Mesothelial cell of epicardium (in vitro differentiated cells): ENCODE data around the gene ISG20L2. TPM values are rescaled to one million over a fixed set of nuclear protein-coding genes. Genes with fewer than 3 reads are reported as not detected.
"Not testable (repeated sequence)": the region's sequence is repeated elsewhere in the genome, so short reads cannot be mapped to it uniquely, and the experiment has no call there.

Experiments
- DNase-seq, 2 experiments: peaks; one replicate each; pipeline ENCODE4 v3.0.0; 2021; ENCODE audit warnings: low spot score in 2 of 2; ENCODE audit not compliant: unreplicated experiment in 2 of 2
- H3K27ac Mint-ChIP-seq: 2 replicates; pipeline ENCODE4 v1.8.0; 2021; ENCODE audit warnings: mixed read lengths
- H3K27me3 Mint-ChIP-seq: 2 replicates; pipeline ENCODE4 v1.8.0; 2021; ENCODE audit warnings: low read depth, mixed read lengths
- H3K36me3 Mint-ChIP-seq: 2 replicates; pipeline ENCODE4 v1.8.0; 2021; ENCODE audit warnings: mixed read lengths
- H3K4me1 Mint-ChIP-seq: 2 replicates; pipeline ENCODE4 v1.8.0; 2021; ENCODE audit warnings: mixed read lengths
- H3K4me3 Mint-ChIP-seq: 2 replicates; pipeline ENCODE4 v1.8.0; 2021; ENCODE audit warnings: mild to moderate bottlenecking, moderate library complexity, mixed read lengths
- H3K9me3 Mint-ChIP-seq: 2 replicates; pipeline ENCODE4 v1.8.0; 2021; ENCODE audit warnings: mixed read lengths
- total RNA-seq: library from RNA; stranded (reverse); gene quantifications from 3 replicates; pipeline ENCODE4 v1.2.1, GENCODE V29; 2021
- TF ChIP-seq, protein P1 (sequence below): fragments of 200-600 bp; sonication (generic); IDR thresholded peaks from one replicate; pipeline ENCODE4 v1.5.0; 2021; ENCODE audit warnings: antibody characterized with exemption; ENCODE audit not compliant: unreplicated experiment

The ISG20L2 gene
- total RNA-seq, 1 donor from 2014 or later, result 39.3 TPM

DNA sequence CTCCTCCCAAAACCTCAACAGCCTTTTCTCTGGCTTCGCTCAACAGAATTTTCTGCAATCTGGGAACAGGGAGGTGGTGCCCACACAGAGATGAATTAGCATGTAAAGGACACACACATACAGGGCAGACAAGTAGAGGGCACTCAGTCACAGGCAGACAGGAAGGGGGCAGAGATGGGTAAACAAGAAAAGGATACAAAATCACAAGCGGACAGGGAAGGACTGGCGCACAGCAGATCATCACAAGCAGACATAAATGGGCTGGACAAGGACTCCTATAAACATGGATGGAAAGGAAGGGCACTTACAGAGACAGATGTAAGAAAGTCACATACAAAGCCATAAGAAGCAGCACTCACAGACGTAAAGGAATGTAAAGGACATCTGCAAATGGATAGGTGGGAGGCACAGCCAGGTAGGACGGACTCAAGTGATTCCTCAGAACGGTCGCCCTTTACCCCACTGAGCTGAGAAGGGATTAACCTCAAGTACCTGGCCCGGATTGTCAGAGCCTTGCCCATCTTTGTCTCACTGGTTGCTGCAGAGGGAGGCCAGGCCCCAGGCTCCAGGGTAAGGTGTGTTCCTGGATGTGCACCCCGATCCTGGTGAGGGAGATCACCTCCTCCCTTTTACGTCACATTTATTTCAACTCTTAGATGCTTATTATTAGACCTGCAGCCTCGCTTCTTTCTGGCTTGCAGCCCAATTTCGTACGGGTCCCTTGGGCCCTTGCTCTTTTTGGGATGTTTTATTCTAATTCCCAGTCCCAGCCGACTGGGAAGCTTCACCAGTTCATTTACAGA is 37.9 kb upstream of the ISG20L2 start:
- Mint-ChIP-seq H3K27me3 (no peaks in the 10 kb centered on the region), H3K27ac (no peak overlapping the region), H3K9me3 (no peaks in the 10 kb centered on the region), H3K4me1 (peaks cover 30% of the 10 kb centered on the region), H3K4me3 (no peak overlapping the region), H3K36me3 (peaks cover 9% of the 10 kb centered on the region)
- DNase-seq, result peak in 1 of 2 experiments; percentile 62
- TF ChIP-seq, protein P1, sequence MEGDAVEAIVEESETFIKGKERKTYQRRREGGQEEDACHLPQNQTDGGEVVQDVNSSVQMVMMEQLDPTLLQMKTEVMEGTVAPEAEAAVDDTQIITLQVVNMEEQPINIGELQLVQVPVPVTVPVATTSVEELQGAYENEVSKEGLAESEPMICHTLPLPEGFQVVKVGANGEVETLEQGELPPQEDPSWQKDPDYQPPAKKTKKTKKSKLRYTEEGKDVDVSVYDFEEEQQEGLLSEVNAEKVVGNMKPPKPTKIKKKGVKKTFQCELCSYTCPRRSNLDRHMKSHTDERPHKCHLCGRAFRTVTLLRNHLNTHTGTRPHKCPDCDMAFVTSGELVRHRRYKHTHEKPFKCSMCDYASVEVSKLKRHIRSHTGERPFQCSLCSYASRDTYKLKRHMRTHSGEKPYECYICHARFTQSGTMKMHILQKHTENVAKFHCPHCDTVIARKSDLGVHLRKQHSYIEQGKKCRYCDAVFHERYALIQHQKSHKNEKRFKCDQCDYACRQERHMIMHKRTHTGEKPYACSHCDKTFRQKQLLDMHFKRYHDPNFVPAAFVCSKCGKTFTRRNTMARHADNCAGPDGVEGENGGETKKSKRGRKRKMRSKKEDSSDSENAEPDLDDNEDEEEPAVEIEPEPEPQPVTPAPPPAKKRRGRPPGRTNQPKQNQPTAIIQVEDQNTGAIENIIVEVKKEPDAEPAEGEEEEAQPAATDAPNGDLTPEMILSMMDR, result no peak

DNA sequence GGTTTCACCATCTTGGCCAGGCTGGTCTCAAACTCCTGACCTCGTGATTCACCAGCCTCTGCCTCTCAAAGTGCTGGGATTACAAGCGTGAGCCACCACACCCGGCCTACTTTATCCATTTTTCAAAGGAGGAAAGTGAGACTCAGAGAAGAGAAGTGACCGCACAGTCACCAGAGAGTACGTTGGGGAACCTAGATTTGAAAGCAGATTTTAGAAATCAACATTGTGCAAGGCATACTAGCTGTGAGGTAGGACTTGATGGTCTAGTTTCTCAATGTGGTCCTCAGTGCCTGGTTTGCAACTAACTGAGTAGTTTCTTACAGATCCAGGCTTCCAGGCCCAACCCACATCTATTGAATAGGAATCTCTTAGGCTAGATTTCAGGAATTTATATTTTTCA is 37.1 kb upstream of the ISG20L2 start:
- Mint-ChIP-seq H3K9me3 (no peaks in the 10 kb centered on the region), H3K4me1 (peaks cover 24% of the 10 kb centered on the region), H3K27ac (no peak overlapping the region), H3K4me3 (no peak overlapping the region), H3K36me3 (peaks cover 2% of the 10 kb centered on the region), H3K27me3 (no peaks in the 10 kb centered on the region)
- no peak for DNase-seq
- TF ChIP-seq, protein P1, result no peak

GRCh38 chr1:156765136-156765535 is 36.6 kb upstream of the ISG20L2 start:
- not testable (repeated sequence) for H3K9me3 Mint-ChIP-seq, DNase-seq, H3K27me3 Mint-ChIP-seq, H3K27ac Mint-ChIP-seq, H3K4me3 Mint-ChIP-seq, H3K36me3 Mint-ChIP-seq
- peaks cover 27% of the 10 kb centered on the region for H3K4me1 Mint-ChIP-seq

DNA sequence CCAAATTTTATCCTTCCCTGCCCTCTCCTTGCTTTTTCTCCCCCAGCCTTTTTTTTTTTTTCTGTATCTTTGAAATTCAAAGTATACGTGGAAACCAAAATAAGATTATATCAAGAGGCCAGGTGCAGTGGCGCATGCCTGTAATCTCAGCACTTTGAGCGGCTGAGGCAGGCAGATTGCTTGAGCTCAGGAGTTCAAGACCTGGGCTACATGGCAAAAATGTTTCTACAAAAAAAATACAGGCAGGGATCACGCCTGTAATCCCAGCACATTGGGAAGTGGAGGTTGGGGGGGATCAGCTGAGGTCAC is 32.2 kb upstream of the ISG20L2 start:
- Mint-ChIP-seq H3K4me3 (no peak overlapping the region), H3K27ac (peak overlapping the region; percentile 61), H3K9me3 (no peaks in the 10 kb centered on the region), H3K36me3 (no peaks in the 10 kb centered on the region), H3K4me1 (peaks cover 10% of the 10 kb centered on the region), H3K27me3 (no peaks in the 10 kb centered on the region)
- TF ChIP-seq, protein P1, result no peak
- DNase-seq, result no peak

DNA sequence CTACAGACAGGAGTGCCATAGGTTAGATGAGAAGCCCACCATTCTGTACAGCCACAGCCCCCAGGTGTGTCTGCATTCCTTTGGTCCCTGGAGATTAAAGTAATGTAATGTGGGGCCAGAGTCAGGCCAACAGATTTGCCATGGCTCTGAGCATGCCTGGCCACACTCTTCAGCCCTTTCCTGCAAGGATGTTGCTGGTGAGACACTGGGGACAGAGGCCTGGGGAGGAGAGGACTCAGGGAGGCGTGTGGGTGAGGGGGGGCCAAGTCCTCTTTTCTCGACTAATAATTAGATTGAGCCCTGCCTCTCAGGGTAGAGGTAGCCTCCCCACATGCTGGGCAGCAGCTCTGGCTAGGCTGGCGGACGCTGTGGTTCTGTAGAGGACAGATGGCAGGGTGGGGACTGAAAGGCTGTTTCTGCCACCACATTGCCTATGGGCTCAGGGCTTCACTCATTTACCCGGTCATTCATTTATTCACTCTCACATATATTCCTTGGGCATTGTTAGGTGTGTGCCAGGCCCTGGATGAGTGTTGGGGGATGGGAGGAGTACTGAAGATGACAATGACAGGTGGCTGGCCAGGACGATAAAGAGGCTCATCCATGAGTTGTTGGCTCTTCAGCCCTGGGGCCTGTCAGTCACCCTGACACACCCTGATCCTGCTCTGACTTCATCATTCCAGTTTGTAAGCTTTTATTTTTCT is 31.7 kb upstream of the ISG20L2 start:
- Mint-ChIP-seq H3K4me3 (no peak overlapping the region), H3K27me3 (no peaks in the 10 kb centered on the region), H3K36me3 (no peaks in the 10 kb centered on the region), H3K27ac (peak overlapping the region; percentile 61), H3K4me1 (peaks cover 10% of the 10 kb centered on the region), H3K9me3 (no peaks in the 10 kb centered on the region)
- no peak for DNase-seq
- TF ChIP-seq, protein P1, result no peak

- H3K4me3 Mint-ChIP-seq, H3K27ac Mint-ChIP-seq, H3K36me3 Mint-ChIP-seq, DNase-seq, H3K9me3 Mint-ChIP-seq, H3K27me3 Mint-ChIP-seq: not testable (repeated sequence)
- peaks cover 13% of the 10 kb centered on the region for H3K4me1 Mint-ChIP-seq
Measured at GRCh38 chr1:156757572-156758253, 29.1 kb upstream of the ISG20L2 start.
